Spleen (tissue), 11 donors: ENCODE data around the gene MARK1. TPM values are rescaled to one million over a fixed set of nuclear protein-coding genes. Genes with fewer than 3 reads are reported as not detected.

Source experiments
- DNase-seq: peaks from one replicate; pipeline ENCODE4 v3.0.0-alpha.2; 2020
- H3K27ac ChIP-seq, 8 donors: fragments of 200-600 bp; sonication (generic) in 7 of 8; 1 replicate in 4 of 8; 2 replicates in 4 of 8; pipeline versions ENCODE4 v1.5.0 to v1.8.0; 2016 to 2021; ENCODE audit warnings: inconsistent platforms in 4 of 8, mild to moderate bottlenecking in 4 of 8, moderate library complexity in 1 of 8
- H3K27me3 ChIP-seq, 7 donors: fragments of 200-600 bp; sonication (generic) in 6 of 7; replicated peaks in 1 of 7; 1 replicate in 4 of 7; 2 replicates in 3 of 7; pipeline versions ENCODE4 v1.5.0 to v1.8.0; 2016 to 2021; ENCODE audit warnings: inconsistent platforms in 3 of 7, mild to moderate bottlenecking in 1 of 7
- H3K36me3 ChIP-seq, 6 donors: fragments of 200-600 bp; sonication (generic) in 5 of 6; 1 replicate in 4 of 6; 2 replicates in 2 of 6; pipeline versions ENCODE4 v1.5.0 to v1.8.0; 2016 to 2021; ENCODE audit warnings: inconsistent platforms in 2 of 6
- H3K4me1 ChIP-seq, 6 donors: fragments of 200-600 bp; sonication (generic) in 5 of 6; 1 replicate in 3 of 6; 2 replicates in 3 of 6; pipeline versions ENCODE4 v1.5.0 to v1.8.0; 2016 to 2021; ENCODE audit warnings: inconsistent platforms in 3 of 6
- H3K4me3 ChIP-seq, 8 donors: fragments of 200-600 bp; sonication (generic) in 7 of 8; 1 replicate in 4 of 8; 2 replicates in 4 of 8; pipeline versions ENCODE4 v1.5.0 to v1.8.0; 2016 to 2021; ENCODE audit warnings: inconsistent platforms in 4 of 8, mild to moderate bottlenecking in 4 of 8, moderate library complexity in 2 of 8
- H3K9me3 ChIP-seq, 8 donors: fragments of 200-600 bp; sonication (generic) in 7 of 8; 1 replicate in 4 of 8; 2 replicates in 4 of 8; pipeline versions ENCODE4 v1.5.0 to v1.8.0; 2016 to 2021; ENCODE audit warnings: inconsistent platforms in 4 of 8
- CTCF ChIP-seq, 11 experiments: fragments of 200-600 bp in 7 of 11; fragments of 450-650 bp in 4 of 11; sonication (generic) in 4 of 11; IDR thresholded peaks in 8 of 11; conservative IDR thresholded peaks in 3 of 11; 1 replicate in 7 of 11; 2 replicates in 4 of 11; pipeline versions ENCODE4 v1.4.0 to v1.8.0; 2016 to 2021; ENCODE audit warnings: antibody characterized with exemption in 11 of 11, inconsistent platforms in 4 of 11, mild to moderate bottlenecking in 1 of 11
- POLR2A ChIP-seq, 3 donors: fragments of 450-650 bp; IDR thresholded peaks; one replicate each; pipeline ENCODE4 v1.5.1; 2017; ENCODE audit warnings: antibody characterized with exemption in 3 of 3, mild to moderate bottlenecking in 1 of 3
- POLR2AphosphoS5 ChIP-seq, 3 donors: sonication (generic); formaldehyde crosslinking; IDR thresholded peaks; one replicate each; pipeline ENCODE4 v1.5.1; 2017; ENCODE audit warnings: antibody characterized with exemption in 3 of 3
- WGBS, 5 donors: extraction: QIAGEN DNeasy Blood & Tissue Kit in 3 of 5; methylation state at CpG; one replicate each; pipeline versions ENCODE4 v1.1.5 to v1.1.7; 2013 to 2018; 5-methylcytosine and 5-hydroxymethylcytosine counted together
- intact Hi-C: fragments of 100-400 bp; cut with DNase I; formaldehyde crosslinking; loops from one replicate; pipeline ENCODE4 v1.15.0; 2023; ENCODE audit warnings: low total_unique reads
- polyA plus RNA-seq, 3 donors: library from polyadenylated mRNA; stranded (reverse); fragments of 200-250 nt; gene quantifications; one replicate each; pipeline ENCODE4 v1.2.1, GENCODE V29; 2013
- total RNA-seq, 7 donors: library from RNA; depleted of rRNA in 3 of 7; stranded (reverse); fragments of >200 nt in 3 of 7; fragmentation: NEBNext Ultra II Directional in 4 of 7; extraction: Animal tissue kit (Norgen Biotek cat#: 25700) in 4 of 7; gene quantifications; one replicate each; pipeline versions ENCODE4 v1.1.0 to v1.2.1, GENCODE V29; 2016 to 2021
- donor health status: healthy with polysubstance abuse.
- donor health status: DM: no; HTN: no; CAD: no; lungs with moderate emphysema.
- donor health status: DM: no; HTN: no; CAD: no.
- donor health status: Bipolar disorder and iron deficiency.
- donor health status: healthy.
- donor health status: DM: no; HTN: no; CAD: no.
- donor health status: DM: yes; HTN: yes; CAD: no.

The MARK1 gene
- total and polyA plus RNA-seq, 10 donors: 0.59 to 3.9 (median 2.1) TPM

- WGBS, 5 donors: 80 to 94% (median 88%) methylated on average over 6 of the region's 6 CpGs
- peaks cover 0 to 11% (median 0%) of the 10 kb centered on the region in 6 donors for H3K4me1 ChIP-seq
- no peaks in the 10 kb centered on the region for H3K9me3 ChIP-seq
- peaks cover 0 to 22% (median 2%) of the 10 kb centered on the region in 6 donors for H3K36me3 ChIP-seq
- H3K27me3 ChIP-seq: no peaks in the 10 kb centered on the region
- intact Hi-C loops: no loop called here
- no peak overlapping the region for H3K4me3 ChIP-seq
- no peak overlapping the region for H3K27ac ChIP-seq
- TF ChIP-seq POLR2A (IDR thresholded peaks at IDR 0.05) (no peak), CTCF (IDR thresholded peaks at IDR 0.05 in 8 of 11, conservative IDR thresholded peaks at IDR 0.05 in 3 of 11) (no peak), POLR2AphosphoS5 (IDR thresholded peaks at IDR 0.05) (no peak)
- DNase-seq: no peak
These were observed 169.4 kb downstream of the MARK1 start for GRCh38 chr1:220697326-220697725.

DNA sequence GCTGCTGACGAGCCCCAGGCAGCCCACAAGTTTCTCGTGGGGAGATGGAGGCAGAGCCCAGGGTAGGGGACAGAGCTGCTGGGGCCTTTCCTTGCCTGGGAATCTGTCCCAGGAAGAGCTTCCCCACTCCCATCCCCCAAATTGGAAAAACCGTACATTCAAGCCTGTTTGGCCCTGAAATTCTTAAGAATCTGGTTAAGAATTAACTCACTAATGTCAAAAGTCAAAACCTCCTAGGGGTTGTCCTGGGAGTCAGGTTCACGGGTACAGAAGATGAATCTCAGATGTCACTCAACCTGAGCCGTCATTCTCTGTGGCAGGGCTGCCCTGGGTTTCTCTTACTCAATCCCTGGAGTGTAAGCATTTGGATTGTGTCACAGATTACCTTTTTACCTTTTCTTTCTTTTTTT is 170.7 kb downstream of the MARK1 start:
- peaks cover 0 to 23% (median 5%) of the 10 kb centered on the region in 6 donors for H3K4me1 ChIP-seq
- 73 to 83% (median 81%) methylated on average over 5 of the region's 5 CpGs for whole genome bisulfite sequencing, 5 donors
- no peaks in the 10 kb centered on the region for H3K27me3 ChIP-seq
- no peaks in the 10 kb centered on the region for H3K9me3 ChIP-seq
- DNase-seq: no peak
- peaks cover 0 to 22% (median 2%) of the 10 kb centered on the region in 6 donors for H3K36me3 ChIP-seq
- TF ChIP-seq CTCF (IDR thresholded peaks at IDR 0.05 in 8 of 11, conservative IDR thresholded peaks at IDR 0.05 in 3 of 11): no peak
- no peak for TF ChIP-seq POLR2A (IDR thresholded peaks at IDR 0.05)
- TF ChIP-seq POLR2AphosphoS5 (IDR thresholded peaks at IDR 0.05): no peak
- H3K4me3 ChIP-seq: no peak overlapping the region
- H3K27ac ChIP-seq: no peak overlapping the region
- intact Hi-C loops: no loop called here

- no peak overlapping the region for H3K27ac ChIP-seq
- H3K4me1 ChIP-seq: peaks cover 0 to 24% (median 5%) of the 10 kb centered on the region in 6 donors
- TF ChIP-seq CTCF (IDR thresholded peaks at IDR 0.05 in 8 of 11, conservative IDR thresholded peaks at IDR 0.05 in 3 of 11) (no peak), POLR2A (IDR thresholded peaks at IDR 0.05) (no peak), POLR2AphosphoS5 (IDR thresholded peaks at IDR 0.05) (no peak)
- H3K4me3 ChIP-seq: no peak overlapping the region
- WGBS, 5 donors: 84 to 100% (median 87%) methylated on average over 2 to 3 of the region's 3 CpGs
- no peaks in the 10 kb centered on the region for H3K9me3 ChIP-seq
- H3K36me3 ChIP-seq: peaks cover 0 to 22% (median 2%) of the 10 kb centered on the region in 6 donors
- H3K27me3 ChIP-seq: no peaks in the 10 kb centered on the region
- no peak for DNase-seq
- intact Hi-C loops: no loop called here
These were observed 171.1 kb downstream of the MARK1 start for GRCh38 chr1:220699044-220699443.

- WGBS, 5 donors: 48 to 72% (median 54%) methylated on average over 2 of the region's 2 CpGs
- intact Hi-C loops: no loop called here
These were observed 172.7 kb downstream of the MARK1 start for GRCh38 chr1:220700556-220701179.

More at GRCh38 chr1:220700556-220701179, 172.7 kb downstream of the MARK1 start:
- no peak overlapping the region for H3K27ac ChIP-seq
- peaks cover 0 to 22% (median 2%) of the 10 kb centered on the region in 6 donors for H3K36me3 ChIP-seq
- no peak overlapping the region for H3K4me3 ChIP-seq
- peaks cover 0 to 29% (median 7%) of the 10 kb centered on the region in 6 donors for H3K4me1 ChIP-seq
- TF ChIP-seq CTCF (IDR thresholded peaks at IDR 0.05 in 8 of 11, conservative IDR thresholded peaks at IDR 0.05 in 3 of 11): no peak
- TF ChIP-seq POLR2A (IDR thresholded peaks at IDR 0.05): no peak
- TF ChIP-seq POLR2AphosphoS5 (IDR thresholded peaks at IDR 0.05): no peak
- H3K9me3 ChIP-seq: no peaks in the 10 kb centered on the region
- no peaks in the 10 kb centered on the region for H3K27me3 ChIP-seq
- no peak for DNase-seq
